Measurements from ENCODE around the gene PDE8B. TPM values are rescaled to one million over a fixed set of nuclear protein-coding genes. Genes with fewer than 3 reads are reported as not detected.
"Not testable (repeated sequence)": the region's sequence is repeated elsewhere in the genome, so short reads cannot be mapped to it uniquely, and the experiment has no call there.

PDE8B gene
- total RNA-seq, 1 donor from 2014 or later = 2.0 TPM

DNA sequence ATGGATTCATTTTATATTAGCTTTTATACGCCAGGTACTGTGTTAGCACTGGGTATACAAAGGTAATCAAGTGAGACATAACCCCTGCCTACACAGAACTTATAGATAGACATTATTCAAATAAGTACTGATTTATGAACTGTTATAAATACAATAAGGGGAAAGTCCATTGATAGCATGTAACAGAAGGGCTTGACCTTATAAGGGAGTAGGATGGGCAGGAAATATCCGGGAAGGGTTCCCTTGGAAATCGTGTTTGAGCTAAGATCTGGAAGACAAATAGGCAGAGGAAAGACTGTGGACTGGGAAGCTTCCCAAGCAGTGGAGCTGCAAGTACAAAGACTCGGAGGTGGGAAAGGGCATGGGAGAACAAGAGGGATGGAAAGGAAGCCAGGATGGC, 170.2 kb downstream of the PDE8B start:
- H3K9me3 Mint-ChIP-seq (ENCODE audit: unreplicated experiment) = no peaks in the 10 kb centered on the region
- TF ChIP-seq, protein P1, sequence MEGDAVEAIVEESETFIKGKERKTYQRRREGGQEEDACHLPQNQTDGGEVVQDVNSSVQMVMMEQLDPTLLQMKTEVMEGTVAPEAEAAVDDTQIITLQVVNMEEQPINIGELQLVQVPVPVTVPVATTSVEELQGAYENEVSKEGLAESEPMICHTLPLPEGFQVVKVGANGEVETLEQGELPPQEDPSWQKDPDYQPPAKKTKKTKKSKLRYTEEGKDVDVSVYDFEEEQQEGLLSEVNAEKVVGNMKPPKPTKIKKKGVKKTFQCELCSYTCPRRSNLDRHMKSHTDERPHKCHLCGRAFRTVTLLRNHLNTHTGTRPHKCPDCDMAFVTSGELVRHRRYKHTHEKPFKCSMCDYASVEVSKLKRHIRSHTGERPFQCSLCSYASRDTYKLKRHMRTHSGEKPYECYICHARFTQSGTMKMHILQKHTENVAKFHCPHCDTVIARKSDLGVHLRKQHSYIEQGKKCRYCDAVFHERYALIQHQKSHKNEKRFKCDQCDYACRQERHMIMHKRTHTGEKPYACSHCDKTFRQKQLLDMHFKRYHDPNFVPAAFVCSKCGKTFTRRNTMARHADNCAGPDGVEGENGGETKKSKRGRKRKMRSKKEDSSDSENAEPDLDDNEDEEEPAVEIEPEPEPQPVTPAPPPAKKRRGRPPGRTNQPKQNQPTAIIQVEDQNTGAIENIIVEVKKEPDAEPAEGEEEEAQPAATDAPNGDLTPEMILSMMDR (IDR thresholded peaks at IDR 0.05) = no peak
- no peak overlapping the region for H3K4me3 Mint-ChIP-seq (ENCODE audit: unreplicated experiment)
- H3K4me1 Mint-ChIP-seq (ENCODE audit: unreplicated experiment) = no peaks in the 10 kb centered on the region
- no peak for DNase-seq (ENCODE audit: extremely low spot score, unreplicated experiment)
- no peaks in the 10 kb centered on the region for H3K27me3 Mint-ChIP-seq (ENCODE audit: unreplicated experiment)
- H3K36me3 Mint-ChIP-seq (ENCODE audit: unreplicated experiment) = no peaks in the 10 kb centered on the region
- no peak overlapping the region for H3K27ac Mint-ChIP-seq (ENCODE audit: unreplicated experiment)

DNA sequence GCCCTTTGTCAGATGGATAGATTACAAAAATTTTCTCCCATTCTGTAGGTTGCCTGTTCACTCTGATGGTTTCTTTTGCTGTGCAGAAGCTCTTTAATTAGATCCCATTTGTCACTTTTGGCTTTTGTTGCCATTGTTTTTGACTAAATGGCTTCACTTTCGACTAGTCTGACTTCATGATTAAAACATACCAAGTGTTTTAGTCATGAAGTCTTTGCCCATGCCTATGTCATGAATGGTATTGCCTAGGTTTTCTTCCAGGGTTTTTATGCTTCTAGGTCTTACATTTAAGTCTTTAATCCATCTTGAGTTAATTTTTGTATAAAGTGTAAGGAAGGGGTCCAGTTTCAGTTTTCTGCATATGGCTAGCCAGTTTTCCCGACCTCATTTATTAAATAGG, 172.9 kb downstream of the PDE8B start:
- H3K4me3 Mint-ChIP-seq (ENCODE audit: unreplicated experiment); DNase-seq (ENCODE audit: extremely low spot score, unreplicated experiment); H3K4me1 Mint-ChIP-seq (ENCODE audit: unreplicated experiment); H3K27ac Mint-ChIP-seq (ENCODE audit: unreplicated experiment); H3K36me3 Mint-ChIP-seq (ENCODE audit: unreplicated experiment); H3K9me3 Mint-ChIP-seq (ENCODE audit: unreplicated experiment); H3K27me3 Mint-ChIP-seq (ENCODE audit: unreplicated experiment): not testable (repeated sequence)

DNA sequence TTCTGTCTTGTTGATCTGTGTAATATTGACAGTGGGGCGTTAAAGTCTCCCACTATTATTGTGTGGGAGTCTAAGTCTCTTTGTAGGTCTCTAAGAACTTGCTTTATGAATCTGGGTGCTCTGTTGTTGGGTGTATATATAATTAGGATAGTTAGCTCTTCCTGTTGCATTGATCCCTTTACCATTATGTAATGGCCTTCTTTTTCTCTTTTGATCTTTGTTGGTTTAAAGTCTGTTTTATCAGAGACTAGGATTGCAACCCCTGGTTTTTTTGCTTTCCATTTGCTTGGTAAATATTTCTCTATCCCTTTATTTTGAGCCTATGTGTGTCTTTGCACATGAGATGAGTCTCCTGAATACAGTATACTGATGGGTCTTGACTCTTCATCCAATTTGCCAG, 175.9 kb downstream of the PDE8B start:
- H3K36me3 Mint-ChIP-seq (ENCODE audit: unreplicated experiment); H3K27me3 Mint-ChIP-seq (ENCODE audit: unreplicated experiment); H3K9me3 Mint-ChIP-seq (ENCODE audit: unreplicated experiment); DNase-seq (ENCODE audit: extremely low spot score, unreplicated experiment); H3K27ac Mint-ChIP-seq (ENCODE audit: unreplicated experiment); H3K4me1 Mint-ChIP-seq (ENCODE audit: unreplicated experiment); H3K4me3 Mint-ChIP-seq (ENCODE audit: unreplicated experiment): not testable (repeated sequence)

DNA sequence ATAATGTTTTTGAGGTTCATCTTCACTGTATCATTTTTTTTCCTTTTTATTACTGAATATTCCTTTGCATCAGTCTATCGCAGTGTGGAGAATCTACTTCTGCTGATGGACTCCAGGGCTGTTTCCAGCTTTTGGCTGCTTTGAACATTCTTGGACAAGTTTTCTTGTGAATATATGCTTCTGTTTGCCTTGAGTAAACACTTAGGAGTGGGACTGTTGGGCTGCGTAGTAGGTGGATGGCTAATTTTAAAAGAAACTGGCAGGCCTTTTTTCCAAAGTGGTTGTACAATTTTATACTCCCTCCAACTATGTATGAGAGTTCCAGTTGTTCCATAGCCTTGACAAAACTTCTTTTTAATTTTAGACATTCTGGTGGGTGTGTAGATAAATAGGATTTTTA, 179.3 kb downstream of the PDE8B start:
- Mint-ChIP-seq H3K4me1 (ENCODE audit: unreplicated experiment) (peaks cover 3% of the 10 kb centered on the region), H3K4me3 (ENCODE audit: unreplicated experiment) (no peak overlapping the region), H3K9me3 (ENCODE audit: unreplicated experiment) (no peaks in the 10 kb centered on the region), H3K36me3 (ENCODE audit: unreplicated experiment) (no peaks in the 10 kb centered on the region), H3K27me3 (ENCODE audit: unreplicated experiment) (no peaks in the 10 kb centered on the region), H3K27ac (ENCODE audit: unreplicated experiment) (no peak overlapping the region)
- no peak for DNase-seq (ENCODE audit: extremely low spot score, unreplicated experiment)
- TF ChIP-seq, protein P1 (IDR thresholded peaks at IDR 0.05) = no peak

DNA sequence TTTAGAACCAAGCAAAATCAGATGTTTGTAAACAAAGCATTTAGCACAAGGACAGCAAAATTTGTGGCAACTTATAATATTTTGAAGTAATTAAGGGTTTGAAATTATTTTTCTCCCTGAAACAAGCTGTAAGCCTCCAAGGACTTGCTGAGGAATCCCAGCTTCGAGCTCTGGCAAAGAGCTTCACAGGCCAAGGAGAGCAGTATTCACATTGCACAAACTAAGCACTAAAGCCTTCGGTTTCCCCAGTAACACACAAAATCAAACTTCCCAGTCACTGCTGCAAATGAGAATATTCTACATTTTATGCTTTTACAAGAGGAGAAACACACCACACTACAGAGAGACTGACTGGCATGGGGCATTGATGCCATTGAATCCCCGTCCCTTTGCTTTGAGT, 179.7 kb downstream of the PDE8B start:
- no peak overlapping the region for H3K4me3 Mint-ChIP-seq (ENCODE audit: unreplicated experiment)
- H3K4me1 Mint-ChIP-seq (ENCODE audit: unreplicated experiment) = peaks cover 3% of the 10 kb centered on the region
- H3K27ac Mint-ChIP-seq (ENCODE audit: unreplicated experiment) = no peak overlapping the region
- DNase-seq (ENCODE audit: extremely low spot score, unreplicated experiment) = no peak
- no peaks in the 10 kb centered on the region for H3K9me3 Mint-ChIP-seq (ENCODE audit: unreplicated experiment)
- TF ChIP-seq, protein P1 (IDR thresholded peaks at IDR 0.05) = no peak
- no peaks in the 10 kb centered on the region for H3K27me3 Mint-ChIP-seq (ENCODE audit: unreplicated experiment)
- no peaks in the 10 kb centered on the region for H3K36me3 Mint-ChIP-seq (ENCODE audit: unreplicated experiment)

DNA sequence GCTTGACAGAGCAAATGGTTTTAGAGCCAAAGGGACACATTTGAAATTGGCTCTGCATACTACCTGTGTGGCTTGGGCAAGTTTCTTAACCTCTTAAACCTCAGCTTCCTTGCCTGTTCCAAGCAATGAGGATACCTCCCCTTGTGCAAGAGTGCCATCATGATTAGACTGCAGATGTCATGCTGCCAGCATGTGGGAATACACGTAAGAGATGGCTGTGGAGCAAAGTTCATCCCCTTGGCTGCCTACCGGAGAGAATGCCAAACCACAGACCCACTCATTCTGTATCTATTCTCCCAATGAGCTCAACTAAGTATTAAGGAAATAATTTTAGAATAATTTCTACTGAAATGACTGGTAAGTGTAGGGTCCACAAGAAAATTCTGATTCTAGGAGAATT, 180.3 kb downstream of the PDE8B start:
- H3K27ac Mint-ChIP-seq (ENCODE audit: unreplicated experiment) = no peak overlapping the region
- H3K9me3 Mint-ChIP-seq (ENCODE audit: unreplicated experiment) = no peaks in the 10 kb centered on the region
- H3K27me3 Mint-ChIP-seq (ENCODE audit: unreplicated experiment) = no peaks in the 10 kb centered on the region
- no peak for DNase-seq (ENCODE audit: extremely low spot score, unreplicated experiment)
- no peaks in the 10 kb centered on the region for H3K36me3 Mint-ChIP-seq (ENCODE audit: unreplicated experiment)
- TF ChIP-seq, protein P1 (IDR thresholded peaks at IDR 0.05) = no peak
- H3K4me1 Mint-ChIP-seq (ENCODE audit: unreplicated experiment) = peaks cover 3% of the 10 kb centered on the region
- no peak overlapping the region for H3K4me3 Mint-ChIP-seq (ENCODE audit: unreplicated experiment)

Data from osteocyte (in vitro differentiated cells).